HG03025 (cell line): ENCODE results near the gene CMTM8.
"Not testable (repeated sequence)": the region's sequence is repeated elsewhere in the genome, so short reads cannot be mapped to it uniquely, and the experiment has no call there.

Experiments used
- ATAC-seq: cut with Tn5 transposase; IDR thresholded peaks from one replicate; pipeline ENCODE4 v1.9.1; 2021; ENCODE audit warnings: mild to moderate bottlenecking, moderate library complexity; ENCODE audit not compliant: unreplicated experiment, low FRiP score

Gene CMTM8

GRCh38 chr3:32238453-32239306, at the start of gene CMTM8:
Gene CMTM8, plus strand, starts transcription at chr3:32238680. Its CDS starts 293 bp downstream, at chr3:32238973.
- peak; percentile 51 for ATAC-seq

DNA sequence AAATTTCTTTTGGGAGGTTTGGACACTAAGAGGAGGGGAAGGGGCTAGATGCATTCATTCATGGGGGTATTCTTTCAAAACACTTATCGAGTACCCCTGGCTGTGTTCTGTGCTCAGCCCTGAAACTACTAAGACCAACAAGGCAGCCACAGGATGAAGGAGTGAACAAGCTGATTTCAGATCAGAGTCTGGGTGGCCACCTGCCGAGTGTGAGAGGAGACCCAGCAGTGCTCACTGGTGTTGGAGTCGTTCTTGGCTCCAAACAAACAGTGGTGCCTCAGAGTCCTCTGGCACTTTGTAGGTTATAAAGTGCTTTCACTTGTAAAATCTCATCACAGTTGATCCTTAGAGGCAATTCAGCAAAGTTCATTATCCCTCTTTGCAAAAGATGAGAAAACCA, 48.8 kb upstream of the CMTM8 start:
- no peak for ATAC-seq

GRCh38 chr3:32190556-32190955, 47.9 kb upstream of the CMTM8 start:
- ATAC-seq: not testable (repeated sequence)

- no peak for ATAC-seq
Observed at GRCh38 chr3:32193101-32193500, 45.4 kb upstream of the CMTM8 start.

DNA sequence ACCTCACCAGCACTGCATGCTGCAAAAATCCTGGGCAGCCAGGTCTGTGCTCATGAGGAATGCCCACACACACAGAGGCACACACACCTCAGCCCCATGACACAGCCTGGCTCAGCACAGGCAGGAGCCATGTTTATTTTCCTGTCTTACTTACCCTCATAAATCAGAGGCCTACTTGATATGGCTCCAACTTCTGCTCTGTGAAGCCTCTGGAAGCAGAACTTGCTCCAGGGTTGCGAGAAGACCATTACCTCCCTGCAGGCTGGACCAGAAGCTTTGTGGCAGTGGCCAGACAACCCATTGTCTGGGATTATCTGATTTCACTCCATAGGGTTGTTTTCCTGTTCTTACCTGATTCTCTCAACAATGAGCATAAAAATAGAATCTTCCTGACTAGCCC, 43.8 kb upstream of the CMTM8 start:
- no peak for ATAC-seq

- ATAC-seq: no peak
Observed at GRCh38 chr3:32195995-32196540, 42.4 kb upstream of the CMTM8 start.

- ATAC-seq: no peak
Observed at GRCh38 chr3:32197991-32198390, 40.5 kb upstream of the CMTM8 start.

- ATAC-seq: no peak
Observed at GRCh38 chr3:32198714-32199113, 39.8 kb upstream of the CMTM8 start.

DNA sequence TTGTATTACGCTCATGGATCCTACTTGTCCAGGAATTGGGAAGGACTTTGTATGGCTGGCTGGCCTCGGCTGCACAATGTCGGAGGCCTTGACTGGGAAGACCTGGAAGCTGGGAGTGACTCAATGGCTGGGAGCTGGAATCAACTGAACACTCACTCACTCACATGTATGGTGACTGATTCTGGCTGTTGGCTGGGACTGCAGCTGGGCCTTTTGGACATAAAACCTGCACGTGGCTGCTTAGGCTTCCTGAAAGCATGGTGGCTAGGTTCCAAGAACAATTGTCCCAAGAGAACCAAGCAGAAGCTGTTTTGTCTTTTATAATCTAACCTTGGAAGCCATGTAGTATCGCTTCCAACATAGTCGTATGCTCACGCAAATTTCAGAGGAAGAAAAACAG, 38.0 kb upstream of the CMTM8 start:
- ATAC-seq: no peak

- ATAC-seq: no peak
Observed at GRCh38 chr3:32200992-32201758, 37.3 kb upstream of the CMTM8 start.

DNA sequence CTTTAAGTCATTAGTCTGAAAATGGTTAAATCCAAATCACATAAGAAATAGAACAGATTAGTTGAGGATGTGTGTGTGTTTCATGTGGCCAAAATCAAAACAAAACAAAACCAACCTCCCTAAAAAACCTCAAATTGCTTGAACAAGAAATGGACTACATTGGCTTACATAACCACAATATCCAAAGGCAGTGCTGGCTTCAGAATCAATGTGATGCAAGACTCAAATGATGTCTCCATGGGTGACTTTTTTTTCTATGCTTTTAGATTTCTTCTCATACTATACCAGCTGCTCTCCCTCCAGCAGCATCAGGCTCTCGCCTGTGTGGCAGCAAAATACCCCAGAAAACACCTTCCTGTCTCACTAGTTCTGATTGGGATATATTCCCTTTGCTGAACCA, 36.0 kb upstream of the CMTM8 start:
- ATAC-seq: no peak

GRCh38 chr3:32203854-32204253, 34.6 kb upstream of the CMTM8 start:
- ATAC-seq: no peak

GRCh38 chr3:32208447-32208846, 30.0 kb upstream of the CMTM8 start:
- ATAC-seq: no peak

GRCh38 chr3:32215185-32215584, 23.3 kb upstream of the CMTM8 start:
- ATAC-seq: no peak

GRCh38 chr3:32216172-32216783, 22.2 kb upstream of the CMTM8 start:
- no peak for ATAC-seq

- ATAC-seq: no peak
Observed at GRCh38 chr3:32217339-32217738, 21.1 kb upstream of the CMTM8 start.

- no peak for ATAC-seq
Observed at GRCh38 chr3:32219537-32219936, 18.9 kb upstream of the CMTM8 start.

- no peak for ATAC-seq
Observed at GRCh38 chr3:32220006-32220405, 18.5 kb upstream of the CMTM8 start.

DNA sequence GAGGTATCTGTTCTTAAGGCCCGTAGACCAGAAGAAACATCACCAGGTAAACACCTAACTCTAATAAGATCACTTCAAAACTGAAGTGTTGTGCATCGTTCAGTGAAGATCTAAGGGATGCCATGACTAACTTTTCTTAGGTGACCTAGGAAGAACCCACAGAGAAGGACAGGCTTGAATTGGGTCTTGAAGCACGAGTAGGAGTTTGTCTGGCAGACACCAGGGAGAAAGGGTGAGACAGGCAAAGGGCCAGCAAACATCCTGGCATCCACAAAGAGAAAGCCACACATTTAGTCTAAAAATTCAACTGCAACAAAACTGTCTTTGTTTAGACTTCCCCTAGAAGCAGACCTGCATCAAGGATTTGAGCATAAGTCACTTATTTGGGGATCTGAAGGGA, 15.5 kb upstream of the CMTM8 start:
- ATAC-seq: no peak

DNA sequence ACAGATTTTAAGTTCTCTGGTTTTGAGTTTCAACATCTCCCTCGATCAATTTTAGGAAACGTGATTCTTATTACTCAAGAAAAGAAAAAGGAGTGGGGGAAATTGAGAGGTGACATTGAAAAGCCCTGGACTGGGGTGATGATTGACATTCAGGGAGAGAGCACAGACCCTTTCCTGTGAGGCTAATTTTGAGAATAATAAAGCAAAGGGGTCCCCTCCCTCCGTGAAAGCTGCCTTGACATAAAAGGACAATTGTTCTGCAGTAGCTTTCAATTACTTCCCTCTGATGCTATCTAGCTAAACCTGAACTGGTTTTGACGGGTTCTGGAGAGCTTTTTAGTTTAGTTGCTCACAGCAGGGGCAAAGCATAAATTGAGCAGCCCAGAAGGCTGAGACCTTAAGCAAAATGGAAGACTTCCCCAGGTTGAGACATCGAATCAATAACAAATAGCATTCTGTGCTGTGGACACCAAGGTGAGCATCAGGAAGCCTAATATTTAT, 14.4 kb upstream of the CMTM8 start:
- no peak for ATAC-seq
